Activated CD4-positive, alpha-beta T cell treated with anti-CD3 and anti-CD28 coated beads for 36 hours (primary cell): ENCODE data around the gene GOLPH3. TPM values are rescaled to one million over a fixed set of nuclear protein-coding genes. Genes with fewer than 3 reads are reported as not detected.

Experiments
- ATAC-seq: fragments of 200-7000 bp; cut with Tn5 transposase; one replicate; pipeline ENCODE4 v1.10.0; 2021; ENCODE audit warnings: mild to moderate bottlenecking, moderate library complexity
- CTCF ChIA-PET: fragments of 350-600 bp; sonication (Branson Sonifier 250); formaldehyde crosslinking; loops from one replicate; lab custom pipeline; 2021; ENCODE audit warnings: antibody characterized with exemption; lab: Charles Lee
- POLR2A ChIA-PET: fragments of 350-600 bp; sonication (Branson Sonifier 250); formaldehyde crosslinking; loops from one replicate; lab custom pipeline; 2021; ENCODE audit warnings: antibody characterized with exemption, inconsistent platforms; lab: Charles Lee
- DNase-seq: peaks from one replicate; pipeline ENCODE4 v3.0.0-alpha.2; 2020
- H3K27ac Mint-ChIP-seq: one replicate; pipeline ENCODE4 v1.8.0; 2021; ENCODE audit warnings: mixed read lengths
- H3K27me3 Mint-ChIP-seq: one replicate; pipeline ENCODE4 v1.8.0; 2021; ENCODE audit warnings: mixed read lengths
- H3K36me3 Mint-ChIP-seq: one replicate; pipeline ENCODE4 v1.8.0; 2021; ENCODE audit warnings: low read depth, mixed read lengths
- H3K4me1 Mint-ChIP-seq: one replicate; pipeline ENCODE4 v1.8.0; 2021; ENCODE audit warnings: mixed read lengths
- H3K4me3 Mint-ChIP-seq: one replicate; pipeline ENCODE4 v1.8.0; 2021; ENCODE audit warnings: mild to moderate bottlenecking, moderate library complexity, mixed read lengths
- H3K9me3 Mint-ChIP-seq: one replicate; pipeline ENCODE4 v1.8.0; 2021; ENCODE audit warnings: low read depth, mixed read lengths
- intact Hi-C, 2 experiments: fragments of 100-400 bp; cut with DNase I in 1 of 2; cut with micrococcal nuclease in 1 of 2; formaldehyde crosslinking; loops; one replicate each; pipeline versions ENCODE4 v1.14.2 to v1.15.1; 2022 to 2024; cut with DNase I, micrococcal nuclease
- total RNA-seq, 2 experiments: library from RNA; stranded (reverse); gene quantifications; one replicate each; pipeline ENCODE4 v1.2.3, GENCODE V29; 2021

The GOLPH3 gene
- total RNA-seq, 2 experiments from 2014 or later: 54.2 to 58.3 TPM

DNA sequence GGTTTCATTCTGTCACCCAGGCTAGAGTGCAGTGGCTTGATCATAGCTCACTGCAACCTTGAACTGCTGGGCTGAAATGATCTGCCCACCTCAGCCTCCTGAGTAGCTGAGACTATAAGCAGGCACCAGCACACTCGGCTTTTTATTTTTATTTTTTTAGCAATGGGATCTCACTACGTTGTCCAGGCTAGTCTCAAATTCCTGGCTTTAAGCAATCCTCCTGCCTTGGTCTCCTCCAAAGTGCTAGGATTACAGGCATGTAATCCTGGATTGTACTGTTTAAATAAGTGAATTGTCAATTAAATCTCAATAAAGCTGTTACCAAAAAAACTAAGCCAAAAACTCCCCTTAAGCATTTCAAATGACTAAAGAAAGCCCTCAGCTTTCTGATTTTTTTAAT, 18.9 kb downstream of the GOLPH3 start:
- DNase-seq (no peak), ATAC-seq (no peak)
- Mint-ChIP-seq H3K4me1 (peaks cover 46% of the 10 kb centered on the region), H3K36me3 (peaks cover 18% of the 10 kb centered on the region), H3K27me3 (no peaks in the 10 kb centered on the region), H3K4me3 (no peak overlapping the region), H3K9me3 (no peaks in the 10 kb centered on the region), H3K27ac (no peak overlapping the region)
- ChIA-PET CTCF (interaction anchor here (1.7 kb wide), 1 partner anchor 12 kb away, joined by 5 read pairs; no protein-coding TSS in a partner anchor), POLR2A (interaction anchor here (0.6 kb wide), 1 partner anchor 13 kb away, joined by 3 read pairs; no protein-coding TSS in a partner anchor)
- intact Hi-C loops: no loop called here

DNA sequence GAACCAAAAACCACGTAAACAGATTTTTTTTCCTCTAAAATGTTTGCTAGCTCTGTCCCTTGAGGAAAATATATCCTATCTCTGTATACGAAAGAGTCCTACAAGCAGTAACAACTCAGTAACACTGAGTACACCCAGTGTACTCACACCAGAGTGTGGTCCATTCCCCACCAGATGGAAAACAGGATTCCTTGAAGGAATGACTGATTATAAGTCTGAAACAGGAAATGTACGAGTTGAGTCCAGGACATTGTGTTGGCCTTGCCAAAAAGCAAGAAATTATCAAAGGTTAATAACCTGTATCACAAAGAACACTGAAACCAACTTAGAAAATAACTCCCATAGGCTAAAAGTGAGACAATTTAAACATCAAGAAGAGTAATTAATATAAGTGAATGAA, 20.4 kb downstream of the GOLPH3 start:
- H3K27ac Mint-ChIP-seq: no peak overlapping the region
- ATAC-seq (no peak), DNase-seq (no peak)
- H3K4me3 Mint-ChIP-seq: no peak overlapping the region
- peaks cover 47% of the 10 kb centered on the region for H3K4me1 Mint-ChIP-seq
- H3K9me3 Mint-ChIP-seq: no peaks in the 10 kb centered on the region
- ChIA-PET POLR2A (no interaction called here), CTCF (interaction anchor here (0.6 to 1.7 kb wide), 4 partner anchors 9 to 65 kb away, joined by 3 to 5 read pairs (median 4); no protein-coding TSS in a partner anchor)
- H3K36me3 Mint-ChIP-seq: peaks cover 26% of the 10 kb centered on the region
- H3K27me3 Mint-ChIP-seq: no peaks in the 10 kb centered on the region
- intact Hi-C loops: no loop called here

DNA sequence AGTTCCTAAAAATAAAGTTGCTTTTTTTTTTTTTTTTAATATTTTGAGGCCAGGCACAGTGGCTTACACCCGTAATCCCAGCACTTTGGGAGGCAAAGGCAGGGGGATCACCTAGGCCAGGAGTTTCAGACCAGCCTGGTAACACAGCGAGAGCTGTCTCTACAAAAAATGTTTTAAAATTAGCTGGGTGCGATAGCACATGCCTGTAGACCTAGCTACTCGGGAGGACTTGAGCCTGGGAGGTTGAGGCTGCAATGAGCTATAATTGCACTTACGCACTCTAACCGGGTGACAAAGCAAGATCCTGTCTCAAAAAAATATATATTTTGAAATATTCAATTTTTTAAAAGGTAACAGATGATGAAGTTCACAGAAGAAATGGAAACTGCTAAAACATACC, 22.9 kb downstream of the GOLPH3 start:
- DNase-seq: no peak
- H3K4me1 Mint-ChIP-seq: peaks cover 54% of the 10 kb centered on the region
- H3K27me3 Mint-ChIP-seq: no peaks in the 10 kb centered on the region
- intact Hi-C loops: no loop called here
- ChIA-PET POLR2A (no interaction called here), CTCF (interaction anchor here (0.6 kb wide), 3 partner anchors 8 to 148 kb away, joined by 4 read pairs; no protein-coding TSS in a partner anchor)
- peaks cover 25% of the 10 kb centered on the region for H3K36me3 Mint-ChIP-seq
- H3K4me3 Mint-ChIP-seq: no peak overlapping the region
- ATAC-seq: no peak
- H3K27ac Mint-ChIP-seq: no peak overlapping the region
- no peaks in the 10 kb centered on the region for H3K9me3 Mint-ChIP-seq

DNA sequence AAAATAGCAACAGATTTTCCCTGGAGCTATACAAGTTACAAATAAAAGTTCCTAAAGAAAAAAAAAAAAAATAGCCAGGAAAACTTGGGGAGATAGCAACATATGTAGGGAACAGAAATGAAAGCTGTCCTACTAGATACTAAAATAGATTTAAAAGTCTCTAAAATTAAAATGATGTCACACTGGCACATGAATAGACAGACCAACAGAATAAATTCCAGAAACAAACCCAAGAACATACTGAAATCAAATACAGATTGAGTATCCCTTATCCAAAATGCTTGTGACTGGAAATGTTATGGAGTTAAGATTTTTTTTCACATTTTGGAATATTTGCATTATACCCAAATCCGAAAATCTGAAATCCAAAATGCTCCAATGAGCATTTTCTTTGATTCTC, 23.8 kb downstream of the GOLPH3 start:
- Mint-ChIP-seq H3K36me3 (peaks cover 23% of the 10 kb centered on the region), H3K4me1 (peaks cover 56% of the 10 kb centered on the region), H3K9me3 (no peaks in the 10 kb centered on the region), H3K27ac (no peak overlapping the region), H3K4me3 (no peak overlapping the region), H3K27me3 (no peaks in the 10 kb centered on the region)
- DNase-seq (no peak), ATAC-seq (no peak)
- ChIA-PET CTCF (interaction anchor here (0.6 kb wide), 2 partner anchors 9 to 149 kb away, joined by 4 read pairs; no protein-coding TSS in a partner anchor), POLR2A (no interaction called here)
- intact Hi-C loops: no loop called here

DNA sequence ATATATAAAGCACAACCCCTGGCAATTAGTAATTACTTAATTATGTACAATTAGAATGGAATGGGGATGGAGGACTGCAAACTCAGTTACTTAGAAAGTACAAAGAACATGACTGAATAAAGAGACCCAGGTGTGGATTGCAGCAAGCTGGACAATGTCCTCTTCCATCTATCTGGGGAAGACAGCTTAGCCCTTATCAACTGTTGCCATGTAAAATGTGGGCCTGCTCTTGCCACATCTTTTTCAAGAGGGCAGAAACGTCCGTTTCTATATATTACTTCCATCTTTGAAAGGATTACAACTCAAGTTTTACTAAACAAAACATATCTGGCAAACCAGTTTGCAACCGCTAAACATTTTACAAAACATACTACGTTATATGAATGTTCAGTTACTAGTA, 26.2 kb downstream of the GOLPH3 start:
- peaks cover 49% of the 10 kb centered on the region for H3K4me1 Mint-ChIP-seq
- H3K36me3 Mint-ChIP-seq: peaks cover 25% of the 10 kb centered on the region
- no peaks in the 10 kb centered on the region for H3K27me3 Mint-ChIP-seq
- ATAC-seq: no peak
- intact Hi-C loops: no loop called here
- POLR2A ChIA-PET: no interaction called here
- H3K27ac Mint-ChIP-seq: no peak overlapping the region
- DNase-seq: no peak
- CTCF ChIA-PET: interaction anchor here (1.4 kb wide), 1 partner anchor 10 kb away, joined by 3 read pairs; no protein-coding TSS in a partner anchor
- no peaks in the 10 kb centered on the region for H3K9me3 Mint-ChIP-seq
- H3K4me3 Mint-ChIP-seq: no peak overlapping the region

DNA sequence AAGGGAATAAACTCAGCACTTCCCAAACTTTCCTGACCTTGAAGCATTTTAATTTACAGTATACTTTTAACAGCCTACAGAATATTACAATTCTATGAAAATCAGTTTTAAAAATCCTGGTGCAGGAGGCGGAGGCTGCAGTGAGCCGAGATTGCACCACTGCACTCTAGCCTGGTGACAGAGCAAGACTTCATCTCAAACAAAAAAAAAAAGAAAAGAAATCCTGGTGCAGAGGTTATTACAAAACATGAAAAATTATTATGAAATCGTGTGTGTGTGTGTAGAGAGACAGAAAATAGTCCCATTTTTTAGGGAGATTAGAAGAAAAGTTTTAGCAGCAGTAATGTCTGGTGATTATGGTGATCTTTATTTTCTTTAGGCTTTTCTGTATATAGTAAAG, 26.9 kb downstream of the GOLPH3 start:
- Mint-ChIP-seq H3K36me3 (peaks cover 24% of the 10 kb centered on the region), H3K4me3 (no peak overlapping the region), H3K9me3 (no peaks in the 10 kb centered on the region), H3K27me3 (no peaks in the 10 kb centered on the region), H3K27ac (peak overlapping the region; percentile 0), H3K4me1 (peaks cover 46% of the 10 kb centered on the region)
- POLR2A ChIA-PET: no interaction called here
- ATAC-seq (no peak), DNase-seq (no peak)
- CTCF ChIA-PET: interaction anchor here (1.4 kb wide), 1 partner anchor 11 kb away, joined by 3 read pairs; no protein-coding TSS in a partner anchor
- intact Hi-C loops: no loop called here

DNA sequence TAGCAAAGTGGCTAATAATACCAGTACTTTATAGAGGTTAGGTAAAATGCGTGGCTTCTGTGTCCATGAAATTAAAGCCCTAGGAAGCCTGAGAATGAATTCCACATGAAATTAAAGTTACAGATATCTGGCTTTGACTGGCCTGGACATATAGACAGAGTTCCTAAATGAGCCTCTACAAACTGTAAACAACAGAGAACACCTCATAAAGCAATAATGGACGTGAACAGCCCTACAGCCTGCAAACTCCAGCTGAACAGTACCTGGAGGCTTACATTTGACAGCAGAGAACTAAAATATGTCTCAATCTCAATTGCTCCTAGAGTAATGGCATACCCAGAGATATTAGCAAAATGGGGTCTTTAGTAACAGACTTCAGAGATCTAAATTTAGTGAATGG, 28.7 kb downstream of the GOLPH3 start:
- H3K9me3 Mint-ChIP-seq: no peaks in the 10 kb centered on the region
- intact Hi-C loops: no loop called here
- no peak for DNase-seq
- no peak overlapping the region for H3K4me3 Mint-ChIP-seq
- H3K36me3 Mint-ChIP-seq: peaks cover 30% of the 10 kb centered on the region
- H3K27ac Mint-ChIP-seq: no peak overlapping the region
- no peaks in the 10 kb centered on the region for H3K27me3 Mint-ChIP-seq
- ChIA-PET CTCF (interaction anchor here (0.7 to 1.6 kb wide), 4 partner anchors 10 to 189 kb away, joined by 3 to 6 read pairs (median 3); no protein-coding TSS in a partner anchor), POLR2A (interaction anchor here (0.9 kb wide), 1 partner anchor 18 kb away, joined by 3 read pairs; no protein-coding TSS in a partner anchor)
- no peak for ATAC-seq
- peaks cover 38% of the 10 kb centered on the region for H3K4me1 Mint-ChIP-seq

DNA sequence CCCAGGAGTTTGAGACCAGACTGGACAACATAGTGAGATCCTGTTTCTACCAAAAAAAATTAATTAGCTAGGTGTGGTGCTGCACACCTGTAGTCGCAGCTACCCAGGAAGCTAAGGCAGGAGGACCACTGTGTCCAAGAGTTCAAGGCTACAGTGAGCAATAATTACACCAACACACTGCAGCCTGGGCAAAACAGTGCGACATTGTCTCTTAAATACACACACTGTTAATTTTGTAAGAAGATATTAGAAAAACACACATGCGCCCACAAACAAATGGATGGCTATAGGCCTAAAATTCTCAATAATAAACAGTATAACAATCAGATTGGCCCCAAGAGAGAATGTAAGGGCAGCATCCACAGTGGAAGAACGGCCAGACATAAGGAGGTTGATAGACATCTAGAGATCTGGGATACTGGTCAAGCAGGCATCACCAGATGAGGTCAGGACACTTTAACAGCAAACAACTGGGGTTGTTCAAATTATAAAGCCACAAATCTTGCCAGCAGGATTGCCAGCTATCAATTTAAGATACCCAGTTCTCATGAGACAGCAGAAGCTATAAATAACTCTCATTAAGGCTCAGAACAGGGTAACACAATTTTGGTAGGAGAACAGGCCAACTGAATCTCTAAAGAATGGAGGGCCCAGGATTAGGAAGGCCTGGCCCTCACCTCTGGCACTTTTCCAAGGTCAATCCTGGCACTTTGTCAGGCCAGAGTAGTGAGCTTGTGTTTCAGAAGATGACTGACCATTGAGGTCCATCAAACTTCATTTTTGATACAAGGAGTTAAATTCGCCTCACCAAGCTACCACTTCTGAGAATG, 29.5 kb downstream of the GOLPH3 start:
- ChIA-PET POLR2A (no interaction called here), CTCF (interaction anchor here (0.5 to 1.6 kb wide), 7 partner anchors 9 to 160 kb away, joined by 3 to 6 read pairs (median 3); no protein-coding TSS in a partner anchor)
- no peak for DNase-seq
- no peak for ATAC-seq
- Mint-ChIP-seq H3K4me3 (no peak overlapping the region), H3K27me3 (no peaks in the 10 kb centered on the region), H3K9me3 (no peaks in the 10 kb centered on the region), H3K4me1 (peaks cover 39% of the 10 kb centered on the region), H3K36me3 (peaks cover 35% of the 10 kb centered on the region), H3K27ac (peak overlapping the region; percentile 24)
- intact Hi-C loops: no loop called here

DNA sequence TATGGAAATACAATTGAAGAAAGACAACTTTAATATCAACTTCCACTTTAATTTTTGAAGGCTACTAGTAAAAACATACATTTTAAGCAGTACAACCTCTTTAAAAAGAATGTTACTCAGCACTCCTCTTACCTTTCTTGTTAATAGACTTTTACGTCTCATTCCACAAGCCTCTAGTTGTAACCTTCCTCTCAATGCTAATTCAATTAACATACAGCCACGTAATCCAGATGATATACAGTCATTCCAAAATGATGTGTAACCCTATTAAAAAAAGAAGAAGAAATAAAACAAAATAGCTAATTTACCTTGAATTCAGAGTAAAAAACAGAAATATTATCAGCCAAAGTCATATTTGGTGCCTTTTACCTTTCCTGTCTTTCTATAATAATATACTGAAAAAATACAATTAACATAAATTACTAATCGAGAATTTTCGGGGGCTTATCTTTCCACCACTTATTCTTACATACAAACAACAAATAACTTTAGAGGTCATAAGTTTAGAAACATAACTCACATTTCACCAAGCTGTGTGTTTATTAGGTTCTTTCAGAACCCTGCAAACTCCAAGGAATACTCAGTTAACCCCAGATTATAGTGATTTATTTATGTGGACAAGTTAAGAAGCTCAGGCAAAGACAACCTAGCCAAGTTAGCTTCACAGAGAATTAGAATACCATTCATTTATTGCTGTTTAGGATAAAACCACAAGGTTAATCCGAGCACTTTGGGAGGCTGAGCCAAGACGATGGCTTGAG, 30.3 kb downstream of the GOLPH3 start:
- Mint-ChIP-seq H3K4me3 (no peak overlapping the region), H3K27ac (no peak overlapping the region), H3K4me1 (peaks cover 39% of the 10 kb centered on the region), H3K27me3 (no peaks in the 10 kb centered on the region), H3K9me3 (no peaks in the 10 kb centered on the region), H3K36me3 (peaks cover 34% of the 10 kb centered on the region)
- intact Hi-C loops: no loop called here
- POLR2A ChIA-PET: no interaction called here
- ATAC-seq: no peak
- no peak for DNase-seq
- CTCF ChIA-PET: interaction anchor here (0.5 to 1.3 kb wide), 6 partner anchors 8 to 161 kb away, joined by 3 to 5 read pairs (median 3); no protein-coding TSS in a partner anchor

DNA sequence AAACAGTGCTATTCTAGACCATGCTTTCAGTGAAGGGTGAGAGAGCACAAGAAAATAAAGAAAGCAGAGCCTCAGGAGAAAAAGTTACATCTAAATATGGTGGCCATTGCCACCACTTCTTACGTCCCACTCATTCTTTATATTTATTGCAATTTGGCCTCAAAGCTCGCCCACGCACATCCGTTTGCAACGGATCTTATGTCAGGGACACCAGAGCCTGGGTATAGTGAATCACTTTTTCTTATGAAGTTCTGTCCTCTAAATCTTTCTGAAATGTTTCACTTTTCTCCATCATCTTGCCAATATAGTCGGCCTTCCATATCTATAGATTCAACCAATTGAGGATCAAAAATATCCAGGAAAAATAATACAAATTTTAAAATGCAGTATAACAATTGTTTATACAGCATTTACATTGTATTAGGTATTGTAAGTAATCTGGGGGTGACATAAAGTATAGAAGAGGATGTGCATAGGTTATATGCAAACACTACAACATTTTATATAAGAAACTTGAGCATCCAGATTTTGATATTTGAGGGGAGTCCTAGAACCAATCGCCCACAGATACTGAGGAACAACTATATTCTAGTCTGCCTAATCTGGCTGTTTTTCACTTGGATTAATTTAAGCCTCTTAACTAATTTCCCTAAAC, 35.2 kb downstream of the GOLPH3 start:
- CTCF ChIA-PET: no interaction called here
- H3K9me3 Mint-ChIP-seq: no peaks in the 10 kb centered on the region
- peak; percentile 89 for DNase-seq
- peak; percentile 85 for ATAC-seq
- H3K4me3 Mint-ChIP-seq: no peak overlapping the region
- intact Hi-C loops: loop anchor here in 1 of 2 experiments (2.0 kb wide), 1 partner anchor 34 kb away; no protein-coding TSS in a partner anchor
- POLR2A ChIA-PET: no interaction called here
- H3K27me3 Mint-ChIP-seq: no peaks in the 10 kb centered on the region
- peak overlapping the region; percentile 90 for H3K27ac Mint-ChIP-seq
- peaks cover 44% of the 10 kb centered on the region for H3K36me3 Mint-ChIP-seq
- H3K4me1 Mint-ChIP-seq: peaks cover 21% of the 10 kb centered on the region

DNA sequence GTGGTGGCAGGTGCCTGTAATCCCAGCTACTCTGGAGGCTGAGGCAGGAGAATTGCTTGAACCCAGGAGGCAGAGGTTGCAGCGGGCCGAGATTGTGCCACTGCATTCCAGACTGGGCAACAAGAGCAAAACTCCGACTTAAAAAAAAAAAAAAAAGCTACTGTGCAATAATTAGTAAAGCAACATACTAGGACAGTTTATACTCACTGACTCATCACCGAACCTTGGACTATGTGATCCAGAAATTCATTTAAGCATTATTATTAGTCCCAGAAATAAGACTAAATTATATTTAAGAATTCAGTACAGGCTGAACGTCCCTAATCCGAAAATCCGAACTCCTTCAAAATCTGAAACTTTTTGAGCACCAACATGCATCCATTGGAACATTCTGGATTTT, 37.8 kb downstream of the GOLPH3 start:
- no peaks in the 10 kb centered on the region for H3K9me3 Mint-ChIP-seq
- no peak for DNase-seq

More for the DNA sequence above, 37.8 kb downstream of the GOLPH3 start:
- no peak for ATAC-seq
- ChIA-PET CTCF (interaction anchor here (1.1 kb wide), 1 partner anchor 15 kb away, joined by 3 read pairs; no protein-coding TSS in a partner anchor), POLR2A (no interaction called here)
- H3K27ac Mint-ChIP-seq: no peak overlapping the region
- no peak overlapping the region for H3K4me3 Mint-ChIP-seq
- intact Hi-C loops: no loop called here
- peaks cover 27% of the 10 kb centered on the region for H3K4me1 Mint-ChIP-seq
- H3K27me3 Mint-ChIP-seq: no peaks in the 10 kb centered on the region
- peaks cover 48% of the 10 kb centered on the region for H3K36me3 Mint-ChIP-seq
